IPS-NIHi11 (cell line): ENCODE measurements around the gene BBLN.

Source experiments
- DNase-seq: peaks from one replicate; pipeline ENCODE4 v3.0.0; 2012; ENCODE audit warnings: mixed read lengths, low spot score

The BBLN gene

GRCh38 chr9:128145536-128145935 lies 14.5 kb upstream of the BBLN start:
- peak; percentile 44 for DNase-seq

GRCh38 chr9:128145951-128146351 lies 14.1 kb upstream of the BBLN start:
- DNase-seq, result no peak

- DNase-seq, result no peak
Measured at GRCh38 chr9:128146591-128147120, 13.4 kb upstream of the BBLN start.

- DNase-seq, result no peak
Measured at GRCh38 chr9:128148509-128149000, 11.5 kb upstream of the BBLN start.

DNA sequence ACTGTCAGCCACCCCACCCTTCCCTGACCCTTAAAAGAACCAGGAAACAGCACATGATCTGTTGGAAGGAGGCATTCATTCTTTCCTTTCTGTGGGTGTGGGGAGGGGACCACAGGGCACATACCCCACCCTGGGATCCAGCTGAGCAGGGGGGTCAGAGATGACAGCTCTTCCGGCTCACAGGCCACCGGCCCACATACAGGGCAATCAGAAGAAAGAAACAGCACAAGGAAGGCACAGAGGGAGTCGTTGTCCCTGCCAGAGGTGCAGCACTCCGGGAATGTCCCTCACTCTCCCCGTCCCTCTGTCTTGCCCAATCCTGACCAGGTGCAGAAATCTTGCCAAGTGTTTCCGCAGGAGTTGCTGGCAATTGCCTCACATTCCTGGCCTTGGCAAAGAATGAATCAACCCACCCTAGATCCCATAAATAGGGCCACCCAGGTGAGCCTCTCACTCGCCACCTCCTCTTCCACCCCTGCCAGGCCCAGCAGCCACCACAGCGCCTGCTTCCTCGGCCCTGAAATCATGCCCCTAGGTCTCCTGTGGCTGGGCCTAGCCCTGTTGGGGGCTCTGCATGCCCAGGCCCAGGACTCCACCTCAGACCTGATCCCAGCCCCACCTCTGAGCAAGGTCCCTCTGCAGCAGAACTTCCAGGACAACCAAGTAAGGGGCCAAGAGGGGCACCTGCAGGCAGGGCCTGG lies 10.9 kb upstream of the BBLN start, which contains the start of gene LCN2:
LCN2 (plus strand) TSS at position 453 of the 701 bp plus-strand sequence; CDS start at position 526, 73 bp downstream.
- no peak for DNase-seq

DNA sequence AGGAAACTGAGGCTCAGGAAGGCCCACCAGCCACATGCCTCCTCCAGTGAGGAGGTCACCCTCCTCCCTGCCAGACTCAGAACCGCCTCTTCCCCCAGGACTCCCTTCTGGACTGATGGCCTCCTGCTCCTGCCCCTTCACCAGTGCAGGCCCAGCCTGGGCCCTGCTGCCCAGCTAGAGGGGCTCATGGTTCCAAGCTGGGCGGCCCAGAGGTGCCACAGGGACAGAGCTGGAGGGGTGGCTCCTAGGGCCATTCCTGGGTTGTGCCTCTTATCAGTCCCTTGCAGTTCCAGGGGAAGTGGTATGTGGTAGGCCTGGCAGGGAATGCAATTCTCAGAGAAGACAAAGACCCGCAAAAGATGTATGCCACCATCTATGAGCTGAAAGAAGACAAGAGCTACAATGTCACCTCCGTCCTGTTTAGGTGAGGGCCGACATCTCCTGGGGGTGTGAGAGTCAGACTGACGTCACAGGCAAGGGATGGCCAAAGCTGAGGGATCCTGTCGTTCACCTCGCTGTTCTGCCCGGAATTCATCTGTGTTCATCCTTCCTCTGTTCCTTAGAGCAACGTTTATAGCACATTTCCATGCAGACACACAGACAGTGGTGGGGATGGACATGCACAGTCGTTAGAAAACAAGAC lies 10.0 kb upstream of the BBLN start:
- no peak for DNase-seq

GRCh38 chr9:128150594-128151308 lies 9.3 kb upstream of the BBLN start:
- DNase-seq, result peak; percentile 89

DNA sequence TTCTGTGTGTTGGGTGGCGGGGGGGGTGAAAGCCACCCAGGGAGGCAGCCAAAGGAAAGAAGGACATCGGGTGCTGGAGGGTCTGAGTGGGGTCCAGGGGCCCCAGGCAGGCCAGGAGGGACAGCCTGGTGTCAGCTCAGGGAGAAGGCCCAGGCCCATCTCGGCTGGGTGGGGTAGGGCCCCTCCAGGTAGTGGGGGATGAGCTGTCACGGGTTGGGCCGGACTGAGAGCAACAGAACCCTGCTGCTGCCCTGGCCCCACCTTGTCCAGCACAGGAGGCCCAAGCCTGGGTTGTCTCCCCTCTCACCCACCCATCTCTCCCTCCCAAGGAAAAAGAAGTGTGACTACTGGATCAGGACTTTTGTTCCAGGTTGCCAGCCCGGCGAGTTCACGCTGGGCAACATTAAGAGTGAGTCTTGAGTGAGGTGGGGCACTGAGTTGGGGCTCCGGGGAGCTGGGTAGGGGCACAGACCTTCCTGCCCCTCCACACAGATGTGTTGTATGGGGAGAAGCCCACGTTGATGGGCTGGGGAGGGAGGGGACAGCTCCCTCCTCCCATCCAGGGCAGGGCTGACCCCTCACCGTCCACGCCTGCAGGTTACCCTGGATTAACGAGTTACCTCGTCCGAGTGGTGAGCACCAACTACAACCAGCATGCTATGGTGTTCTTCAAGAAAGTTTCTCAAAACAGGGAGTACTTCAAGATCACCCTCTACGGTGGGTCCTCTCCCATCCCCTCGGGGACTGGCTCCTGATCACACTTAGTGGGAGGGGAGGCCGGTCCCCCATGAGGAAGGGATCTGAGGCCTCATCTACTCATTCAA lies 8.5 kb upstream of the BBLN start:
- DNase-seq, result no peak

- no peak for DNase-seq
Measured at GRCh38 chr9:128152133-128153059, 7.7 kb upstream of the BBLN start.

GRCh38 chr9:128153060-128153946 lies 6.8 kb upstream of the BBLN start:
- no peak for DNase-seq

- DNase-seq, result no peak
Measured at GRCh38 chr9:128153947-128154695, 5.9 kb upstream of the BBLN start.

DNA sequence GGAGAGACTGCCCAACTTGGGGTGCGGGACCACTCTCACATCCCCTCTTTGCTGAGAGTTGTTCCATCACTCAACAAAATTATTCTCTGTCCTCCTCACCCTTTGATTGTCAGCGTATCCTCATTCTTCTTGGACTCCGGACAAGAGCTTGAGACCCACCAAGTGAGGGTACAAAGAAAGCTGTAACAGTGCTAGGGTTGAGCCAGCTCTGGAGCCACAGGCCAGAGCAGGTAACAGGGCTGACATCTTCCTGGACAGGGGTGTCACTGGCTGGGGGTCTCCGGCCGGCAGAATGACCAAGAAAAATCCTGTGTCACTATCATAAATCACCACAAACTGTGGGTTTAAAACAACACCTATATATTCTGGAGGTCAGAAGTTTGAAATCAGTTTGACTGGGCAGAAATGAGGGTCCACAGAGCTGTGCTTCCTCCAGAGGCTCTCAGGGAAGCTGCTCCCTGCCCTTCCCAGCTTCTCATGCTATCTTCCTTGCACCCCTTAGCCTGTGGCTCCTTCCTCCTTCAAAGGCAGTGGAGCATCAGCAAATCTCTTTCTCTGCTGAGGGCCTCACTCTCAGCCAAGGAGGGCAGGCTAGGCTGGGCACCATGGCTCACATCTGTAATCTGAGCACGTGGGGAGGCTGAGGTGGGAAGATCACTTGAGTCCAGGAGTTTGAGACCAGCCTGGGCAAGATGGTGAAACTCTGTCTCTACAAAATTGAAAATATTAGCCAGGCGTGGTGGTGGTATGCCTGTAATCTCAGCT lies 4.1 kb upstream of the BBLN start:
- DNase-seq, result no peak

DNA sequence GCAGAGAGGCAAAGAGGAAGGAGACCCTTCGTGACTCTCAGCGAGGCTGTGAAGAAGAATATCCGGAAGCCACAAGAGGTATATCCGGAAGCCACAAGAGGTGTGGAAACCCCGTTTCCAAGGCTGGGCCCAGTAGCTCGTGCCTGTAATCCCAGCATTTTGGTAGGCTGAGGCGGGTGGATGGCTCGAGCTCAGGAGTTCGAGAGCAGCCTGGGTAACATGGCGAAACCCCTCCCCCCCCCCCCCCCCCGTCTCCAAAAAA lies 612 bp upstream of the BBLN start:
- DNase-seq, result no peak

DNA sequence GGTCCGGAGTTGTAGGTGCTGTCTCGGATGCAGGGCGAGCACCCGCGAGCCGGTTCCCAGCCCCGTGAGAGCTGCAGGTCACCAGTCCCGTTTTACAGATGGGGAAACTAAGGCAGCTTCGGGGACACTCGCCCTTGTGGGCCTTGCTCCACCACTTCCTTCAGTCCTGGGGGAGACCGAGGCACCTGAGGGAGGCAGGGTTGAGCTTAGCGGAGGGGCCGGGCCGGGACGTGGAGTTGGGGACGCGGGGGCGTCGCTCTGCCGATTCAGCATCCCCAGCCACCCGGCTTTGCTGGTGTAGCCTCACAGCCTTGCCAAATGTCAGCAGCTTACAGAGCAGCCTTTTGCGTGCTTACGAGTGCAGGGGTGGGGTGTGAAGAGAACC lies 530 bp downstream of the BBLN start:
- DNase-seq, result peak; percentile 56

GRCh38 chr9:128161215-128161902 lies 1.3 kb downstream of the BBLN start:
- DNase-seq, result no peak

- DNase-seq, result no peak
Measured at GRCh38 chr9:128162215-128163026, 2.4 kb downstream of the BBLN start.

DNA sequence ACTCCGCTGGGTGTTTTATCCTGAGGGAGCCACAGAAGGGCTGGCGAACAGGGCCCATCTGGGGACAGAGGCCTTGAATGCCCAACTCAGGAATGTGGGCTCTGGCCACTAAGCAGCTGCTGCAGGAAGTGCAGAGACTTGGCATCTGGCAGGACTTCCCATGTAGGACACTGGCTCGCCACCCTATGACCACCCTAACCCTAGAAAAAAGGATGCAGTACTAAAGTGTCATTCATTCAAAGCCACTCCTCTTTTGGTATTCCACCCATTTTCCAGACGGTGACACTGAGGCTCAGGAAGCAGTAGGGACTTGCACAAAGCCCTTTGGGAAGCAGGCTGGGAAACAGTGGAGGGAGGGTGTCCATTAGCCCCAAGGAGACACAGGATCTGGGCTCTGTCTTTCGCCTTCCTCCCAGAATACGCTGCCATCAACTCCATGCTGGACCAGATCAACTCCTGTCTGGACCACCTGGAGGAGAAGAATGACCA lies 3.0 kb downstream of the BBLN start:
- DNase-seq, result no peak
